Uterus (tissue), 2 donors: ENCODE data around the gene ABCA6.

Source experiments
- POLR2A ChIP-seq, 2 donors: fragments of 450-650 bp; IDR thresholded peaks; one replicate each; pipeline ENCODE4 v1.6.1; 2016; ENCODE audit warnings: antibody characterized with exemption in 2 of 2, mild to moderate bottlenecking in 1 of 2, moderate library complexity in 1 of 2
- TF ChIP-seq, protein P1 (sequence below), 4 experiments: fragments of 200-600 bp in 2 of 4; fragments of 450-650 bp in 2 of 4; sonication (generic) in 2 of 4; IDR thresholded peaks; one replicate each; pipeline ENCODE4 v1.5.1; 2016 to 2019; ENCODE audit warnings: antibody characterized with exemption in 4 of 4, mild to moderate bottlenecking in 2 of 4, moderate library complexity in 1 of 4

DNA sequence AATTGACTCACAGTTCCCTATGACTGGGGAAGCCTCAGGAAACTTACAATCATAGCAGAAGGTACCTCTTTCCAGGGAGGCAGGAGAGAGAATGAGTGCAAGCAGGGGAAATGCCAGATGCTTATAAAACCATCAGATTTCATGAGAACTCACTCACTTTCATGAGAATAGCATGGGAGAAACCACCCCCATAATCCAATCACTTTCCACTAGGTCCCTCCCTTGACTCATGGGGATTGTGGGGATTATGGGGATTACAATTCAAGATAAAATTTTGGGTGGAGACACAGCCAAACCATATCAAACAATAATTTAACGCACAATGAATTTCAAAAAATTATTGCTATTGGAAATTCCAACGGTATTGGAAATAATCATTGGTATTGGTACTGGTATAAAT is 96.0 kb downstream of the ABCA6 start:
- TF ChIP-seq, protein P1, sequence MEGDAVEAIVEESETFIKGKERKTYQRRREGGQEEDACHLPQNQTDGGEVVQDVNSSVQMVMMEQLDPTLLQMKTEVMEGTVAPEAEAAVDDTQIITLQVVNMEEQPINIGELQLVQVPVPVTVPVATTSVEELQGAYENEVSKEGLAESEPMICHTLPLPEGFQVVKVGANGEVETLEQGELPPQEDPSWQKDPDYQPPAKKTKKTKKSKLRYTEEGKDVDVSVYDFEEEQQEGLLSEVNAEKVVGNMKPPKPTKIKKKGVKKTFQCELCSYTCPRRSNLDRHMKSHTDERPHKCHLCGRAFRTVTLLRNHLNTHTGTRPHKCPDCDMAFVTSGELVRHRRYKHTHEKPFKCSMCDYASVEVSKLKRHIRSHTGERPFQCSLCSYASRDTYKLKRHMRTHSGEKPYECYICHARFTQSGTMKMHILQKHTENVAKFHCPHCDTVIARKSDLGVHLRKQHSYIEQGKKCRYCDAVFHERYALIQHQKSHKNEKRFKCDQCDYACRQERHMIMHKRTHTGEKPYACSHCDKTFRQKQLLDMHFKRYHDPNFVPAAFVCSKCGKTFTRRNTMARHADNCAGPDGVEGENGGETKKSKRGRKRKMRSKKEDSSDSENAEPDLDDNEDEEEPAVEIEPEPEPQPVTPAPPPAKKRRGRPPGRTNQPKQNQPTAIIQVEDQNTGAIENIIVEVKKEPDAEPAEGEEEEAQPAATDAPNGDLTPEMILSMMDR (IDR thresholded peaks at IDR 0.05): no peak
- TF ChIP-seq POLR2A (IDR thresholded peaks at IDR 0.05): no peak
